ENCODE measurements around the gene MSL2. TPM values are rescaled to one million over a fixed set of nuclear protein-coding genes. Genes with fewer than 3 reads are reported as not detected.
"Not testable (repeated sequence)": the region's sequence is repeated elsewhere in the genome, so short reads cannot be mapped to it uniquely, and the experiment has no call there.

Gene MSL2
- total RNA-seq, 1 donor from 2014 or later = 16.5 TPM

- DNase-seq (ENCODE audit: low spot score in 2 of 2) = peak; percentile 32 to 89
- Histone ChIP-seq H3K27me3 (no peaks in the 10 kb centered on the region), H3K36me3 (no peaks in the 10 kb centered on the region), H3K4me3 (peak overlapping the region; percentile 69 to 93), H3K4me1 (peaks cover 3 to 28% of the 10 kb centered on the region in 2 donors), H3K9me3 (no peaks in the 10 kb centered on the region), H3K27ac (peak overlapping the region; percentile 99 to 100)
- TF ChIP-seq CTCF (IDR thresholded peaks at IDR 0.05) = no peak
- intact Hi-C loops (cut with DNase I) = loop anchor here (1.0 to 10.0 kb wide), 7 partner anchors 53 to 819 kb away; partner anchors contain the start of genes NCK1, PCCB, PPP2R3A and STAG1
These were observed 674 bp downstream of the MSL2 start for GRCh38 chr3:136195258-136196063.

GRCh38 chr3:136194409-136195257 is 1.5 kb downstream of the MSL2 start:
- intact Hi-C loops (cut with DNase I) = loop anchor here (5.0 to 10.0 kb wide), 3 partner anchors 117 to 820 kb away; no protein-coding TSS in a partner anchor
- Histone ChIP-seq H3K36me3 (no peaks in the 10 kb centered on the region), H3K27ac (peak overlapping the region; percentile 99 to 100), H3K4me1 (peaks cover 3 to 35% of the 10 kb centered on the region in 2 donors), H3K4me3 (peak overlapping the region; percentile 69 to 93), H3K27me3 (no peaks in the 10 kb centered on the region), H3K9me3 (no peaks in the 10 kb centered on the region)
- peak; percentile 14 to 65 for DNase-seq (ENCODE audit: low spot score in 2 of 2)
- no peak for TF ChIP-seq CTCF (IDR thresholded peaks at IDR 0.05)

- H3K27ac ChIP-seq = peak overlapping the region; percentile 47 to 100
- H3K9me3 ChIP-seq = no peaks in the 10 kb centered on the region
- peaks cover 3 to 45% of the 10 kb centered on the region in 2 donors for H3K4me1 ChIP-seq
- H3K27me3 ChIP-seq = no peaks in the 10 kb centered on the region
- no peak for TF ChIP-seq CTCF (IDR thresholded peaks at IDR 0.05)
- intact Hi-C loops (cut with DNase I) = loop anchor here (5.0 to 10.0 kb wide), 3 partner anchors 116 to 821 kb away; no protein-coding TSS in a partner anchor
- no peak for DNase-seq (ENCODE audit: low spot score in 2 of 2)
- peak overlapping the region; percentile 69 to 93 for H3K4me3 ChIP-seq
- no peaks in the 10 kb centered on the region for H3K36me3 ChIP-seq
These were observed 2.7 kb downstream of the MSL2 start for GRCh38 chr3:136193278-136194054.

GRCh38 chr3:136192831-136193230 is 3.3 kb downstream of the MSL2 start:
- no peak for TF ChIP-seq CTCF (IDR thresholded peaks at IDR 0.05)
- no peak for DNase-seq (ENCODE audit: low spot score in 2 of 2)
- no peaks in the 10 kb centered on the region for H3K36me3 ChIP-seq
- H3K9me3 ChIP-seq = no peaks in the 10 kb centered on the region
- peaks cover 3 to 49% of the 10 kb centered on the region in 2 donors for H3K4me1 ChIP-seq
- intact Hi-C loops (cut with DNase I) = loop anchor here (5.0 to 10.0 kb wide), 3 partner anchors 116 to 822 kb away; no protein-coding TSS in a partner anchor
- H3K27ac ChIP-seq = peak overlapping the region; percentile 47 to 100
- H3K4me3 ChIP-seq = peak overlapping the region; percentile 69 to 93
- H3K27me3 ChIP-seq = no peaks in the 10 kb centered on the region

- H3K27ac ChIP-seq = peak overlapping the region; percentile 46 to 100
- DNase-seq (ENCODE audit: low spot score in 2 of 2); H3K9me3 ChIP-seq; H3K27me3 ChIP-seq; H3K36me3 ChIP-seq: not testable (repeated sequence)
- intact Hi-C loops (cut with DNase I) = loop anchor here (5.0 to 10.0 kb wide), 3 partner anchors 115 to 823 kb away; no protein-coding TSS in a partner anchor
- peaks cover 0 to 47% of the 10 kb centered on the region in 2 donors for H3K4me1 ChIP-seq
- H3K4me3 ChIP-seq = peak overlapping the region; percentile 69 to 93
These were observed 3.9 kb downstream of the MSL2 start for GRCh38 chr3:136192195-136192594.

Data from ascending aorta (tissue), 2 donors.